ACC112 (cell line): ENCODE measurements around the gene EBP.

Experiments
- H2AFZ ChIP-seq: fragments of 200-600 bp; sonication (generic); one replicate; pipeline ENCODE4 v1.6.0; 2017; ENCODE audit warnings: antibody characterized with exemption, low read length; ENCODE audit not compliant: unreplicated experiment
- H3K27ac ChIP-seq: fragments of 200-600 bp; sonication (generic); 2 replicates; pipeline ENCODE4 v1.5.1; 2014; ENCODE audit warnings: low read depth, mild to moderate bottlenecking, antibody characterized with exemption, low read length, moderate library complexity
- H3K27me3 ChIP-seq: fragments of 200-600 bp; sonication (generic); 2 replicates; pipeline ENCODE4 v1.6.1; 2014; ENCODE audit warnings: mild to moderate bottlenecking, antibody characterized with exemption, low read length, moderate library complexity, mixed read lengths; ENCODE audit not compliant: insufficient read depth
- H3K36me3 ChIP-seq: fragments of 200-600 bp; sonication (generic); 2 replicates; pipeline ENCODE4 v1.6.1; 2016; ENCODE audit warnings: mild to moderate bottlenecking, antibody characterized with exemption, low read length, moderate library complexity, mixed read lengths; ENCODE audit not compliant: insufficient read depth
- H3K4me1 ChIP-seq: fragments of 200-600 bp; sonication (generic); one replicate; pipeline ENCODE4 v1.6.1; 2016; ENCODE audit warnings: low read length, mixed read lengths; ENCODE audit not compliant: insufficient read depth, unreplicated experiment, control insufficient read depth
- H3K4me3 ChIP-seq: fragments of 200-600 bp; sonication (generic); 2 replicates; pipeline ENCODE4 v1.5.1; 2014; ENCODE audit warnings: mild to moderate bottlenecking, low read depth, low read length
- H3K79me2 ChIP-seq: fragments of 200-600 bp; sonication (generic); one replicate; pipeline ENCODE4 v1.6.0; 2016; ENCODE audit warnings: low read length; ENCODE audit not compliant: control insufficient read depth, unreplicated experiment, insufficient read depth

EBP gene

DNA sequence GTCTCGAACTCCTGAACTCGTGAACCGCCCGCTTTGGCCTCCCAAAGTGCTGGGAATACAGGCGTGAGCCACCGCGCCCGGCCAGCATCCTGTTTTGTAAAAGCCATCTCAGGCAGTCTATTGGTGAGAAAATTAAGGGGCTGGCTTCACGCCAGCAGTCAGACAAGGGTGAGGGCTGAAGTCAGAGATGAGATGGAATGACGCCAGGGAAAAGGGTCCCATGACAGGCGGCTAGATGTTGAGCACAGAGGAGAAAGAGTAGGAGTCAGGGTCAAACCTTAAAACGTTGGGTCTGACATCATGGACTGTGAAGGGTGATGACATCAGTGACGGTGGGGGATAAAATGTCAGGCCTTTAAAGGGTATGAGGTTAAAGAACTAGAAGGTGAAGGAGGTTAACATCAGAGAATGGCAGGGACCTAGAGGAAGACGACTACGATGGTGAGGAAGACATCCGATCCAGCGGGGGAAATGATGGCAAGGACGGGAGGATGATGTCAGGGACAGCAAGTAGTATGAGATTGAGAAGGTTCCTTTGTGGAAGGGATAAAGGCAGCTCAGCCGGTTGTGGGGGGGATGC, 52.2 kb downstream of the EBP start:
- peak overlapping the region; percentile 99 for H3K4me3 ChIP-seq
- peak overlapping the region; percentile 99 for H3K27ac ChIP-seq
- peaks cover 33% of the 10 kb centered on the region for H3K4me1 ChIP-seq
- H3K27me3 ChIP-seq: no peaks in the 10 kb centered on the region
- H2AFZ ChIP-seq: peak overlapping the region; percentile 40
- H3K79me2 ChIP-seq: peaks cover 29% of the 10 kb centered on the region
- peaks cover 26% of the 10 kb centered on the region for H3K36me3 ChIP-seq

DNA sequence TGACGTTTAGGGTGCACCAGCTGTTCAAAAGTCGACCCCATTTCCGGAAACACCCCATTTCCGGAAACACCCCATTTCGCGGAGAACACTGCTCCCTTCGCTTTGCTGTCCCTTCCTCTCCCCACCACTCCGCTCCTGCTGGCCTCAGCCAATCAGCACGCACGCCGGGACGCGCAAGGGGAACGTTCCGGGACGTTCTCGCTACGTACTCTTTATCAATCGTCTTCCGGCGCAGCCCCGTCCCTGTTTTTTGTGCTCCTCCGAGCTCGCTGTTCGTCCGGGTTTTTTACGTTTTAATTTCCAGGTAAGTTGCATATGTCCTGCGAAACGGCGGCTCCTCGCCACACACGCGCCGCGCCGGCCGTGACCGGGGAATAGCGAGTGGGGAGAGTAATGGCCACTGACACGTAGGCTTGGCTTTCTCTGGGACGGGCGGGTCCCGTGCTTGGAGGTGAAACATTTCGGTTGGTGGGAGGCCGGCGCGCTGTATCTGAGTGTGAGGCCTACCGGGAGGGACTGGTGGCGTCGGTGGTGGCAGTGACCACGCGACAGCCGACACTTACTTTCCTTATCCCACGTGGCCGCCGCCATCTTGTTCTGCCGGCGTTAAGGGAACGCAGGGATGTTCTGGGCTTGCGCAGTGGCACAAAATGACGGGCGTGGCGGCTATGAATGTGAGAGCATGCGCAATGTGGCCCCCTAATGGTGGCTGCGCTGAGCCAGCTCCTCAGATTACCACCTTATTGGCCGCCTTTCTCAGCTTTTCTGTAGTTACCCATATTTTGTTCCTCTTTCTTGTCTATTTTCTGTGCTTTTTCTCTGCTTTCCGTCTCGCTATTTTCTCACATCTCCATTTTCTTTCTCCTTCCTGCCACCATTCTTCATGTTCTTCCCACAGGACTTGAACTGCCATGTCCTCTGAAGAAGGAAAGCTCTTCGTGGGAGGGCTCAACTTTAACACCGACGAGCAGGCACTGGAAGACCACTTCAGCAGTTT, 53.0 kb downstream of the EBP start, which contains the start of gene RBM3:
Gene RBM3 (plus strand): TSS at position 215 of the 997 bp plus-strand sequence. CDS start 697 bp downstream, at position 912.
- Histone ChIP-seq H3K27me3 (no peaks in the 10 kb centered on the region), H3K36me3 (peaks cover 27% of the 10 kb centered on the region), H3K27ac (peak within 1 kb of the TSS; percentile 99), H3K79me2 (peaks cover 30% of the 10 kb centered on the region), H3K4me3 (peak within 1 kb of the TSS; percentile 99), H2AFZ (peak within 1 kb of the TSS; percentile 40), H3K4me1 (peaks cover 34% of the 10 kb centered on the region)

DNA sequence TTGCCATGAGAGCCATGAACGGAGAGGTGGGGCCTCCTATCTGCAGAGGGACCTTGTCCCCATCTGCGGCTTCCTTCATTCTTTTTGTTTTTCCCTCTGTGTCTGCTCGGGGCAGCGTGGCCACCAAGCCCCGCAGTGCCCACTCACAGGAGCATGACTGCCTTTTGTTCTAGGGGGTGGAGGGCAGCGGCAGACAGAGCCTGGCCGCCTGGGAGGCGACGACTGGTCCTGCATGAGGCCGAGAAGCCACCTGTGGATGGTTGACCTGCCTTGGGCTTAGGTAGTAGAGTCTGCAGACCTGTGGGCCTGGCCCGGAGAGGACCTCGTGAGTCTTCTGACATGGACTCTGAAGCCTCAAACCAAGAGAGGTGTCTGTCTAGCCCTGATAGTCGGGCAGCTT, 54.0 kb downstream of the EBP start:
- H3K36me3 ChIP-seq: peaks cover 27% of the 10 kb centered on the region
- H3K27ac ChIP-seq: peak overlapping the region; percentile 99

DNA sequence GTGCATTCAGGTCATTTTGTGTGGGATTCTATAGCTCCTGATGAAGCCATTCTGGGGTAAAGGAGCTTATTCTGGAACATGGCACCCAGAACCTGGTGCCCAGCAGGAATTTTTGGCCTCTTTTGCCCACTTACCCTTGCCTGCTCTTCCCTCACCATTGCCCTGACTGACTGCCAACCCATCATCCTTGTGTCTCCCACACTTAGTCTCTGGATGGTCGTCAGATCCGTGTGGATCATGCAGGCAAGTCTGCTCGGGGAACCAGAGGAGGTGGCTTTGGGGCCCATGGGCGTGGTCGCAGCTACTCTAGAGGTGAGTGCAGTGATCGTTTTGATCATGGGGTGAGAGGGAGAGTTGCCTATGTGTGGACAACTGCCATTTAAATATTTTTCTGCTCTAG, 54.5 kb downstream of the EBP start:
- Histone ChIP-seq H3K36me3 (peaks cover 27% of the 10 kb centered on the region), H3K4me3 (peak overlapping the region; percentile 99), H3K27ac (peak overlapping the region; percentile 99), H3K27me3 (no peaks in the 10 kb centered on the region), H2AFZ (no peak overlapping the region), H3K79me2 (peaks cover 30% of the 10 kb centered on the region), H3K4me1 (peaks cover 31% of the 10 kb centered on the region)

More for the DNA sequence above, 54.0 kb downstream of the EBP start:
- Histone ChIP-seq H2AFZ (no peak overlapping the region), H3K27me3 (no peaks in the 10 kb centered on the region), H3K4me1 (peaks cover 31% of the 10 kb centered on the region), H3K79me2 (peaks cover 30% of the 10 kb centered on the region), H3K4me3 (peak overlapping the region; percentile 99)
